SK-N-SH (cell line): ENCODE data around the gene BCAP31. TPM values are rescaled to one million over a fixed set of nuclear protein-coding genes. Genes with fewer than 3 reads are reported as not detected.

Experiments
- CTCF ChIA-PET: fragments of 300-600, 350-600 bp; formaldehyde crosslinking; extraction: SDS; loops from one replicate; lab custom pipeline; 2021; lab: Yijun Ruan, JAX
- POLR2A ChIA-PET: fragments of 350-600 bp; sonication (Branson Sonifier 250); formaldehyde crosslinking; extraction: SDS; loops from one replicate; lab custom pipeline; 2020; ENCODE audit warnings: antibody characterized with exemption, inconsistent platforms; lab: Yijun Ruan, JAX
- DNase-seq: peaks from one replicate; pipeline ENCODE4 v3.0.0; 2012
- H2AFZ ChIP-seq: fragments of 200-600 bp; sonication (generic); 2 replicates; pipeline ENCODE4 v1.8.1; 2016; ENCODE audit warnings: antibody characterized with exemption, mild to moderate bottlenecking, low read depth
- H3F3A ChIP-seq: fragments of 200-600 bp; sonication (generic); replicated peaks from 2 replicates; pipeline ENCODE3; 2016; ENCODE audit warnings: antibody characterized with exemption, mild to moderate bottlenecking; ENCODE audit not compliant: insufficient read depth
- H3K27ac ChIP-seq, 2 experiments: fragments of 200-500 bp in 1 of 2; fragments of 200-600 bp in 1 of 2; sonication (Bioruptor generic) in 1 of 2; sonication (generic), shearing (Covaris generic) in 1 of 2; 2 replicates each; pipeline versions ENCODE4 v1.5.1 to v1.6.1; 2014 to 2016; ENCODE audit warnings: low read depth in 2 of 2, inconsistent platforms in 1 of 2, low read length in 1 of 2, mild to moderate bottlenecking in 1 of 2, mixed read lengths in 1 of 2
- H3K27me3 ChIP-seq: fragments of 200-600 bp; sonication (generic), shearing (Covaris generic); 2 replicates; pipeline ENCODE4 v1.6.1; 2016; ENCODE audit warnings: mixed run types; ENCODE audit not compliant: insufficient read depth
- H3K36me3 ChIP-seq, 2 experiments: fragments of 200-500 bp in 1 of 2; fragments of 200-600 bp in 1 of 2; sonication (Bioruptor generic) in 1 of 2; sonication (generic) in 1 of 2; replicated peaks in 1 of 2; 2 replicates each; pipeline versions ENCODE3 to v1.5.1; 2014 to 2016; ENCODE audit warnings: low read length in 1 of 2, mild to moderate bottlenecking in 1 of 2; ENCODE audit not compliant: insufficient read depth in 2 of 2, control insufficient read depth in 1 of 2
- H3K4me1 ChIP-seq, 2 experiments: fragments of 200-500 bp in 1 of 2; fragments of 200-600 bp in 1 of 2; sonication (Bioruptor generic) in 1 of 2; sonication (generic), shearing (Covaris generic) in 1 of 2; 2 replicates each; pipeline versions ENCODE4 v1.5.1 to v1.6.1; 2014 to 2016; ENCODE audit warnings: low read depth in 1 of 2, low read length in 1 of 2, mixed run types in 1 of 2; ENCODE audit not compliant: insufficient read depth in 2 of 2, control insufficient read depth in 1 of 2
- H3K4me2 ChIP-seq: fragments of 200-600 bp; sonication (generic), shearing (Covaris generic); 2 replicates; pipeline ENCODE4 v1.6.1; 2017; ENCODE audit warnings: mixed run types
- H3K4me3 ChIP-seq, 2 experiments: fragments of 200-500 bp in 1 of 2; fragments of 200-600 bp in 1 of 2; sonication (Bioruptor generic) in 1 of 2; sonication (generic), shearing (Covaris generic) in 1 of 2; 2 replicates each; pipeline versions ENCODE4 v1.5.1 to v1.8.1; 2014 to 2016; ENCODE audit warnings: low read depth in 2 of 2, inconsistent platforms in 1 of 2, low read length in 1 of 2, mild to moderate bottlenecking in 1 of 2, mixed read lengths in 1 of 2, moderate library complexity in 1 of 2
- H3K79me2 ChIP-seq: fragments of 200-600 bp; sonication (generic); 2 replicates; pipeline ENCODE4 v1.8.1; 2017; ENCODE audit warnings: mild to moderate bottlenecking; ENCODE audit not compliant: insufficient read depth
- H3K9ac ChIP-seq: fragments of 200-600 bp; sonication (generic); 2 replicates; pipeline ENCODE4 v1.6.1; 2017; ENCODE audit warnings: mixed run types
- H3K9me2 ChIP-seq: fragments of 200-600 bp; sonication (generic); 2 replicates; pipeline ENCODE4 v1.6.1; 2017; ENCODE audit warnings: mixed run types
- H3K9me3 ChIP-seq: fragments of 200-600 bp; sonication (generic); 2 replicates; pipeline ENCODE4 v1.6.1; 2017; ENCODE audit warnings: mixed run types, mild to moderate bottlenecking, moderate library complexity
- H4K20me1 ChIP-seq: fragments of 200-600 bp; sonication (generic); 2 replicates; pipeline ENCODE4 v1.6.1; 2017; ENCODE audit warnings: mild to moderate bottlenecking, mixed run types; ENCODE audit not compliant: insufficient read depth
- EP300 ChIP-seq, 2 experiments: IDR thresholded peaks; 2 replicates each; pipeline versions ENCODE4 v1.4.0 to v1.6.1; 2012; ENCODE audit warnings: borderline replicate concordance in 1 of 2, low read depth in 1 of 2, low read length in 1 of 2
- EZH2phosphoT487 ChIP-seq: fragments of 200-600 bp; sonication (generic); IDR thresholded peaks from 2 replicates; pipeline ENCODE4 v1.6.1; 2017; ENCODE audit warnings: low read depth, mixed run types, mild to moderate bottlenecking, antibody characterized with exemption, moderate library complexity, borderline replicate concordance
- FOSL2 ChIP-seq: IDR thresholded peaks from 2 replicates; pipeline ENCODE4 v1.4.0; 2012; ENCODE audit warnings: low read depth, mild to moderate bottlenecking, moderate library complexity, borderline replicate concordance
- FOXJ3 ChIP-seq: sonication (generic); formaldehyde crosslinking; IDR thresholded peaks from 2 replicates; pipeline ENCODE4 v1.5.1; 2020; ENCODE audit warnings: mild to moderate bottlenecking, missing genetic modification reagents
- MXI1 ChIP-seq: IDR thresholded peaks from 2 replicates; pipeline ENCODE4 v1.6.1; 2012; ENCODE audit warnings: mild to moderate bottlenecking, low read depth, low read length, improper control_type of control experiment
- NRF1 ChIP-seq: IDR thresholded peaks from 2 replicates; pipeline ENCODE4 v1.6.1; 2012; ENCODE audit warnings: low read depth, mild to moderate bottlenecking, low read length
- POLR2AphosphoS5 ChIP-seq: IDR thresholded peaks from 2 replicates; pipeline ENCODE4 v1.6.1; 2012; ENCODE audit warnings: low read depth, low read length
- RAD21 ChIP-seq: IDR thresholded peaks from 2 replicates; pipeline ENCODE4 v1.6.1; 2012; ENCODE audit warnings: mild to moderate bottlenecking, low read length
- RXRA ChIP-seq: IDR thresholded peaks from 2 replicates; pipeline ENCODE4 v1.4.0; 2012; ENCODE audit warnings: low read depth, mild to moderate bottlenecking, borderline replicate concordance
- SMC3 ChIP-seq: IDR thresholded peaks from 2 replicates; pipeline ENCODE4 v1.6.1; 2012; ENCODE audit warnings: low read depth, low read length, improper control_type of control experiment
- TAF1 ChIP-seq: IDR thresholded peaks from 2 replicates; pipeline ENCODE4 v1.6.1; 2012; ENCODE audit warnings: low read depth, mild to moderate bottlenecking, low read length, moderate library complexity, borderline replicate concordance
- TCF12 ChIP-seq: IDR thresholded peaks from 2 replicates; pipeline ENCODE4 v1.4.0; 2012
- TEAD4 ChIP-seq: IDR thresholded peaks from 2 replicates; pipeline ENCODE4 v1.4.0; 2012; ENCODE audit warnings: mild to moderate bottlenecking, borderline replicate concordance; ENCODE audit not compliant: insufficient read depth
- USF1 ChIP-seq: IDR thresholded peaks from 2 replicates; pipeline ENCODE4 v1.4.0; 2012; ENCODE audit warnings: low read depth, borderline replicate concordance
- YY1 ChIP-seq: IDR thresholded peaks from 2 replicates; pipeline ENCODE4 v1.4.0; 2012; ENCODE audit warnings: low read depth, mild to moderate bottlenecking
- ZBTB33 ChIP-seq: IDR thresholded peaks from 2 replicates; pipeline ENCODE4 v1.4.0; 2012; ENCODE audit warnings: low read depth, borderline replicate concordance
- WGBS: methylation state at CpG from one replicate; pipeline ENCODE4 v1.1.6; 2017; ENCODE audit warnings: low lambda C conversion rate; 5-methylcytosine and 5-hydroxymethylcytosine counted together
- polyA plus RNA-seq, 3 experiments: library from polyadenylated mRNA; depleted of rRNA; stranded (reverse); fragments of >200 nt; gene quantifications; 2 replicates each; pipeline ENCODE4 v1.2.3, GENCODE V29; 2012

The BCAP31 gene
- polyA plus RNA-seq, 1 of the 3 experiments (the other 2 are of a cell fraction) = 173 TPM

GRCh38 chrX:153738056-153738605, 13.9 kb upstream of the BCAP31 start:
- H3K9ac ChIP-seq = no peak overlapping the region
- H3K27me3 ChIP-seq = no peaks in the 10 kb centered on the region; the same call in none of the 2 replicates
- no peak for TF ChIP-seq USF1
- no peak for TF ChIP-seq SMC3
- no peak for TF ChIP-seq TCF12
- TF ChIP-seq FOSL2 = no peak
- no peak for TF ChIP-seq TEAD4
- TF ChIP-seq, all 33 proteins: peak for 0
- 59% methylated on average over 10 of the region's 27 CpGs for WGBS
- Histone ChIP-seq H2AFZ (no peak overlapping the region), H3K4me3 (no peak overlapping the region), H3K9me2 (no peaks in the 10 kb centered on the region), H3K9me3 (no peaks in the 10 kb centered on the region), H3K36me3 (peaks cover 0 to 4% of the 10 kb centered on the region in 2 experiments), H3K79me2 (no peaks in the 10 kb centered on the region), H3F3A (no peaks in the 10 kb centered on the region), H4K20me1 (no peaks in the 10 kb centered on the region), H3K4me2 (no peak overlapping the region), H3K4me1 (peaks cover 0 to 7% of the 10 kb centered on the region in 2 experiments; a peak in 1 of 4 replicates), H3K27ac (no peak overlapping the region)
- POLR2A ChIA-PET = no interaction called here
- DNase-seq = no peak
- CTCF ChIA-PET = interaction anchor here (1.0 kb wide), 1 partner anchor 26 kb away, joined by 3 read pairs; the partner anchor contains the start of gene PLXNB3

- H3K4me1 ChIP-seq = peaks cover 0 to 7% of the 10 kb centered on the region in 2 experiments; a peak in 1 of 4 replicates
- H3K27ac ChIP-seq = no peak overlapping the region
- peaks cover 0 to 4% of the 10 kb centered on the region in 2 experiments for H3K36me3 ChIP-seq
- POLR2A ChIA-PET = no interaction called here
- CTCF ChIA-PET = no interaction called here
- H3K9me2 ChIP-seq = no peaks in the 10 kb centered on the region
- H3K9me3 ChIP-seq = no peaks in the 10 kb centered on the region
- no peaks in the 10 kb centered on the region for H3F3A ChIP-seq
- no peak for TF ChIP-seq FOXJ3 (CRISPR knock-in tag)
- no peak for TF ChIP-seq MXI1
- TF ChIP-seq NRF1 = no peak
- no peak for TF ChIP-seq POLR2AphosphoS5
- TF ChIP-seq EP300 (IDR thresholded peaks at IDR 0.05; ENCODE audit: borderline replicate concordance in 1 of 2, low read depth in 1 of 2, low read length in 1 of 2) = no peak
- no peak for TF ChIP-seq TAF1
- TF ChIP-seq RAD21 = no peak
- TF ChIP-seq EZH2phosphoT487 = no peak
- TF ChIP-seq ZBTB33 = no peak
- TF ChIP-seq YY1 = no peak
- TF ChIP-seq RXRA = no peak
- H3K79me2 ChIP-seq = no peaks in the 10 kb centered on the region
- 50% methylated on average over 2 of the region's 15 CpGs for WGBS
- H3K4me2 ChIP-seq = no peak overlapping the region
- H3K4me3 ChIP-seq = no peak overlapping the region
- DNase-seq = peak; percentile 53
- no peak overlapping the region for H3K9ac ChIP-seq
- H4K20me1 ChIP-seq = no peaks in the 10 kb centered on the region
- H3K27me3 ChIP-seq = no peaks in the 10 kb centered on the region; the same call in none of the 2 replicates
- no peak overlapping the region for H2AFZ ChIP-seq
Measured at GRCh38 chrX:153736871-153737441, 12.8 kb upstream of the BCAP31 start.
